ENCODE measurements around the gene PPP1R15B. TPM values are rescaled to one million over a fixed set of nuclear protein-coding genes. Genes with fewer than 3 reads are reported as not detected.
A peak's percentile ranks its signal among the peaks of the same experiment; 100 is the strongest.

PPP1R15B gene
- total and polyA plus RNA-seq, 4 donors = 14.6 to 57.0 (median 36.8) TPM

GRCh38 chr1:204441558-204441957 is 29.9 kb upstream of the PPP1R15B start:
- peaks cover 4 to 30% (median 16%) of the 10 kb centered on the region in 4 donors for H3K36me3 ChIP-seq (ENCODE audit: control insufficient read depth in 4 of 4, insufficient read depth in 4 of 4, low read length in 4 of 4)
- H3K9me3 ChIP-seq (ENCODE audit: control insufficient read depth in 4 of 4, insufficient read depth in 3 of 4, low read length in 3 of 4) = no peaks in the 10 kb centered on the region
- ATAC-seq (ENCODE audit: insufficient read depth, low FRiP score) (no peak), DNase-seq (peak in 1 of 3 donors; percentile 31)
- WGBS, 2 donors = 68 to 86% methylated on average over 6 of the region's 6 CpGs
- H3K4me3 ChIP-seq = no peak overlapping the region
- TF ChIP-seq, protein P1, sequence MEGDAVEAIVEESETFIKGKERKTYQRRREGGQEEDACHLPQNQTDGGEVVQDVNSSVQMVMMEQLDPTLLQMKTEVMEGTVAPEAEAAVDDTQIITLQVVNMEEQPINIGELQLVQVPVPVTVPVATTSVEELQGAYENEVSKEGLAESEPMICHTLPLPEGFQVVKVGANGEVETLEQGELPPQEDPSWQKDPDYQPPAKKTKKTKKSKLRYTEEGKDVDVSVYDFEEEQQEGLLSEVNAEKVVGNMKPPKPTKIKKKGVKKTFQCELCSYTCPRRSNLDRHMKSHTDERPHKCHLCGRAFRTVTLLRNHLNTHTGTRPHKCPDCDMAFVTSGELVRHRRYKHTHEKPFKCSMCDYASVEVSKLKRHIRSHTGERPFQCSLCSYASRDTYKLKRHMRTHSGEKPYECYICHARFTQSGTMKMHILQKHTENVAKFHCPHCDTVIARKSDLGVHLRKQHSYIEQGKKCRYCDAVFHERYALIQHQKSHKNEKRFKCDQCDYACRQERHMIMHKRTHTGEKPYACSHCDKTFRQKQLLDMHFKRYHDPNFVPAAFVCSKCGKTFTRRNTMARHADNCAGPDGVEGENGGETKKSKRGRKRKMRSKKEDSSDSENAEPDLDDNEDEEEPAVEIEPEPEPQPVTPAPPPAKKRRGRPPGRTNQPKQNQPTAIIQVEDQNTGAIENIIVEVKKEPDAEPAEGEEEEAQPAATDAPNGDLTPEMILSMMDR (IDR thresholded peaks at IDR 0.05; ENCODE audit: control extremely low read depth, extremely low read depth) = no peak
- H3K9ac ChIP-seq (ENCODE audit: insufficient read depth in 1 of 2, low read length in 2 of 2) = no peak overlapping the region
- peaks cover 0 to 7% (median 2%) of the 10 kb centered on the region in 5 donors for H3K4me1 ChIP-seq (ENCODE audit: control insufficient read depth in 5 of 5, insufficient read depth in 5 of 5, low read length in 5 of 5)
- peak overlapping the region; percentile 48 to 50 for H3K27ac ChIP-seq (ENCODE audit: low read depth in 1 of 2, low read length in 1 of 2)
- H3K27me3 ChIP-seq (ENCODE audit: control insufficient read depth in 3 of 3, insufficient read depth in 3 of 3, low read length in 2 of 3) = no peaks in the 10 kb centered on the region

- H3K27ac ChIP-seq (ENCODE audit: low read depth in 1 of 2, low read length in 1 of 2) = peak overlapping the region; percentile 3 to 15
- peaks cover 0 to 6% (median 0%) of the 10 kb centered on the region in 5 donors for H3K4me1 ChIP-seq (ENCODE audit: control insufficient read depth in 5 of 5, insufficient read depth in 5 of 5, low read length in 5 of 5)
- no peak for ATAC-seq (ENCODE audit: insufficient read depth, low FRiP score)
- H3K36me3 ChIP-seq (ENCODE audit: control insufficient read depth in 4 of 4, insufficient read depth in 4 of 4, low read length in 4 of 4) = peaks cover 4 to 32% (median 14%) of the 10 kb centered on the region in 4 donors
- H3K9ac ChIP-seq (ENCODE audit: insufficient read depth in 1 of 2, low read length in 2 of 2) = no peak overlapping the region
- TF ChIP-seq, protein P1 (IDR thresholded peaks at IDR 0.05; ENCODE audit: control extremely low read depth, extremely low read depth) = no peak
- 84 to 88% methylated on average over 13 of the region's 13 CpGs for WGBS, 2 donors
- no peak for DNase-seq
- no peak overlapping the region for H3K4me3 ChIP-seq
- H3K27me3 ChIP-seq (ENCODE audit: control insufficient read depth in 3 of 3, insufficient read depth in 3 of 3, low read length in 2 of 3) = no peaks in the 10 kb centered on the region
- no peaks in the 10 kb centered on the region for H3K9me3 ChIP-seq (ENCODE audit: control insufficient read depth in 4 of 4, insufficient read depth in 3 of 4, low read length in 3 of 4)
These were observed 28.2 kb upstream of the PPP1R15B start for GRCh38 chr1:204439621-204440375.

DNA sequence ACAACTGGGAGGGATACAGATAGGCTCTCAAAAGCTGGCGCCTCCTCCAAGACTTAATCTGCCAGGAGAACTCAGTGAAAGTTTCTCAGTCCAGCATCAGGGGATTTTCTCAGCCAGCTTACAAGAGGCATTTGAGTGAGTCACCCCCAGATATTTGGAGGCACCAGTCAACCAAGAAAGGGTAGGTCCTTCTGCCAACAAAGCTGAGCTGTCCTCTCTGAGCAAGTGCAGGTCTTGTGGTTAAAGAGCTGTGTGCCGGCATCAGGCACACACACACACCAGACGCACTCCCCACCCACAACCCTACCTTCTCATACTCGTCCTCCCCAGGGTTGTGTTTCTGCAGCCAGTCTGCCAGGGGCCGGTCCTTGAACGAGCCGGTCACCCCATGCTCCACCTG is 27.0 kb upstream of the PPP1R15B start:
- H3K27me3 ChIP-seq (ENCODE audit: control insufficient read depth in 3 of 3, insufficient read depth in 3 of 3, low read length in 2 of 3) = no peaks in the 10 kb centered on the region
- TF ChIP-seq, protein P1 (IDR thresholded peaks at IDR 0.05; ENCODE audit: control extremely low read depth, extremely low read depth) = no peak
- H3K4me1 ChIP-seq (ENCODE audit: control insufficient read depth in 5 of 5, insufficient read depth in 5 of 5, low read length in 5 of 5) = peaks cover 0 to 9% (median 0%) of the 10 kb centered on the region in 5 donors
- no peak overlapping the region for H3K4me3 ChIP-seq
- no peak for ATAC-seq (ENCODE audit: insufficient read depth, low FRiP score)
- H3K36me3 ChIP-seq (ENCODE audit: control insufficient read depth in 4 of 4, insufficient read depth in 4 of 4, low read length in 4 of 4) = peaks cover 4 to 40% (median 11%) of the 10 kb centered on the region in 4 donors
- H3K9me3 ChIP-seq (ENCODE audit: control insufficient read depth in 4 of 4, insufficient read depth in 3 of 4, low read length in 3 of 4) = peaks cover 0 to 2% (median 0%) of the 10 kb centered on the region in 4 donors
- peak overlapping the region; percentile 3 to 82 for H3K27ac ChIP-seq (ENCODE audit: low read depth in 1 of 2, low read length in 1 of 2)
- H3K9ac ChIP-seq (ENCODE audit: insufficient read depth in 1 of 2, low read length in 2 of 2) = no peak overlapping the region
- 83 to 89% methylated on average over 7 of the region's 7 CpGs for WGBS, 2 donors
- no peak for DNase-seq
